Thyroid gland (tissue), 4 donors: ENCODE measurements around the gene PELI1. TPM values are rescaled to one million over a fixed set of nuclear protein-coding genes. Genes with fewer than 3 reads are reported as not detected.
"Not testable (repeated sequence)": the region's sequence is repeated elsewhere in the genome, so short reads cannot be mapped to it uniquely, and the experiment has no call there.

Experiments used
- DNase-seq, 2 donors: peaks; one replicate each; pipeline ENCODE4 v3.0.0-alpha.2; 2019
- H3K27ac ChIP-seq, 3 donors: fragments of 200-600 bp; sonication (generic); 1 replicate in 2 of 3; 2 replicates in 1 of 3; pipeline ENCODE4 v1.5.1; 2016 to 2019; ENCODE audit warnings: mild to moderate bottlenecking in 1 of 3, moderate library complexity in 1 of 3
- H3K27me3 ChIP-seq: fragments of 200-600 bp; sonication (generic); one replicate; pipeline ENCODE4 v1.5.1; 2019
- H3K36me3 ChIP-seq, 2 donors: fragments of 200-600 bp; sonication (generic); one replicate each; pipeline ENCODE4 v1.5.1; 2016 to 2019
- H3K4me1 ChIP-seq, 2 donors: fragments of 200-600 bp; sonication (generic); one replicate each; pipeline ENCODE4 v1.5.1; 2017 to 2019
- H3K4me3 ChIP-seq, 3 donors: fragments of 200-600 bp; sonication (generic); replicated peaks in 1 of 3; 1 replicate in 2 of 3; 2 replicates in 1 of 3; pipeline ENCODE4 v1.5.1; 2016; ENCODE audit warnings: mild to moderate bottlenecking in 1 of 3
- H3K9me3 ChIP-seq: fragments of 200-600 bp; sonication (generic); one replicate; pipeline ENCODE4 v1.5.1; 2017
- POLR2A ChIP-seq, 2 donors: fragments of 450-650 bp; IDR thresholded peaks; one replicate each; pipeline ENCODE4 v1.6.1; 2017; ENCODE audit warnings: antibody characterized with exemption in 2 of 2, mild to moderate bottlenecking in 2 of 2, moderate library complexity in 1 of 2
- WGBS, 2 donors: methylation state at CpG; one replicate each; pipeline ENCODE4 v1.1.5; 2017; 5-methylcytosine and 5-hydroxymethylcytosine counted together
- intact Hi-C: fragments of 100-400 bp; cut with DNase I; formaldehyde crosslinking; loops from one replicate; pipeline ENCODE4 v1.15.1; 2023
- total RNA-seq, 4 donors: library from RNA; depleted of rRNA; stranded (reverse); fragments of >200 nt; gene quantifications; one replicate each; pipeline ENCODE4 v1.2.3, GENCODE V29; 2016
- TF ChIP-seq, protein P1 (sequence below), 6 experiments: fragments of 200-600 bp in 3 of 6; fragments of 450-650 bp in 3 of 6; sonication (generic) in 3 of 6; IDR thresholded peaks; one replicate each; pipeline ENCODE4 v1.5.1; 2016 to 2019; ENCODE audit warnings: antibody characterized with exemption in 6 of 6, mild to moderate bottlenecking in 2 of 6, inconsistent platforms in 1 of 6, moderate library complexity in 1 of 6

PELI1 gene
- total RNA-seq, 4 donors from 2014 or later = 5.2 to 17.1 (median 11.4) TPM

GRCh38 chr2:64105670-64106461 lies 38.4 kb downstream of the PELI1 start:
- TF ChIP-seq POLR2A (IDR thresholded peaks at IDR 0.05) = no peak
- TF ChIP-seq, protein P1, sequence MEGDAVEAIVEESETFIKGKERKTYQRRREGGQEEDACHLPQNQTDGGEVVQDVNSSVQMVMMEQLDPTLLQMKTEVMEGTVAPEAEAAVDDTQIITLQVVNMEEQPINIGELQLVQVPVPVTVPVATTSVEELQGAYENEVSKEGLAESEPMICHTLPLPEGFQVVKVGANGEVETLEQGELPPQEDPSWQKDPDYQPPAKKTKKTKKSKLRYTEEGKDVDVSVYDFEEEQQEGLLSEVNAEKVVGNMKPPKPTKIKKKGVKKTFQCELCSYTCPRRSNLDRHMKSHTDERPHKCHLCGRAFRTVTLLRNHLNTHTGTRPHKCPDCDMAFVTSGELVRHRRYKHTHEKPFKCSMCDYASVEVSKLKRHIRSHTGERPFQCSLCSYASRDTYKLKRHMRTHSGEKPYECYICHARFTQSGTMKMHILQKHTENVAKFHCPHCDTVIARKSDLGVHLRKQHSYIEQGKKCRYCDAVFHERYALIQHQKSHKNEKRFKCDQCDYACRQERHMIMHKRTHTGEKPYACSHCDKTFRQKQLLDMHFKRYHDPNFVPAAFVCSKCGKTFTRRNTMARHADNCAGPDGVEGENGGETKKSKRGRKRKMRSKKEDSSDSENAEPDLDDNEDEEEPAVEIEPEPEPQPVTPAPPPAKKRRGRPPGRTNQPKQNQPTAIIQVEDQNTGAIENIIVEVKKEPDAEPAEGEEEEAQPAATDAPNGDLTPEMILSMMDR (IDR thresholded peaks at IDR 0.05) = no peak
- intact Hi-C loops = no loop called here

GRCh38 chr2:64104933-64105332 lies 39.3 kb downstream of the PELI1 start:
- no peak for TF ChIP-seq POLR2A (IDR thresholded peaks at IDR 0.05)
- TF ChIP-seq, protein P1 (IDR thresholded peaks at IDR 0.05) = no peak
- no peaks in the 10 kb centered on the region for H3K27me3 ChIP-seq
- H3K9me3 ChIP-seq = no peaks in the 10 kb centered on the region
- H3K4me1 ChIP-seq = peaks cover 0 to 6% of the 10 kb centered on the region in 2 donors
- no peaks in the 10 kb centered on the region for H3K36me3 ChIP-seq
- H3K27ac ChIP-seq = no peak overlapping the region
- DNase-seq = no peak
- 48 to 50% methylated on average over 1 of the region's 1 CpG for WGBS, 2 donors
- H3K4me3 ChIP-seq = no peak overlapping the region
- intact Hi-C loops = no loop called here

More at GRCh38 chr2:64105670-64106461, 38.4 kb downstream of the PELI1 start:
- Histone ChIP-seq H3K4me1 (peaks cover 0 to 6% of the 10 kb centered on the region in 2 donors), H3K27me3 (no peaks in the 10 kb centered on the region), H3K4me3 (no peak overlapping the region), H3K27ac (no peak overlapping the region), H3K9me3 (no peaks in the 10 kb centered on the region), H3K36me3 (no peaks in the 10 kb centered on the region)
- WGBS, 2 donors = 90 to 91% methylated on average over 5 of the region's 5 CpGs
- no peak for DNase-seq

DNA sequence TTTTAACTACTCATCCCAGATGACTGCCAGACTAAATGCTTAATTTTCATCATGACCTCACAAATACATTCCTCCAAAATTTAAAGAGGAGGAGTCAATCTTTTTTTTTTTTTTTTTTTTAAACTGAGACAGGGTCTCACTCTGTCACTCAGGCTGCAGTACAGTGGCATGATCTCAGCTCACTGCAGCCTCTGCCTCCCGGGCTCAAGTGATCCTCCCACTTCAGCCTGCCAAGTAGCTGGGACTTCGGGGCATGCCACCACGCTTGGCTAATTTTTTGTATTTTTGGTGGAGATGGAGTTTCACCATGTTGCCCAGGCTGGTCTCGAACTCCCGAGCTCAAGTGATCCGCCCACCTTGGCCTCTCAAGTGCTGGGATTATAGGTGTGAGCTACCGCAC lies 41.5 kb downstream of the PELI1 start:
- H3K4me3 ChIP-seq, H3K27me3 ChIP-seq, intact Hi-C loops, H3K36me3 ChIP-seq, H3K27ac ChIP-seq, H3K4me1 ChIP-seq, H3K9me3 ChIP-seq: not testable (repeated sequence)
- WGBS, 2 donors = 44 to 50% methylated on average over 7 of the region's 7 CpGs
- DNase-seq = peak in 1 of 2 donors; percentile 17

DNA sequence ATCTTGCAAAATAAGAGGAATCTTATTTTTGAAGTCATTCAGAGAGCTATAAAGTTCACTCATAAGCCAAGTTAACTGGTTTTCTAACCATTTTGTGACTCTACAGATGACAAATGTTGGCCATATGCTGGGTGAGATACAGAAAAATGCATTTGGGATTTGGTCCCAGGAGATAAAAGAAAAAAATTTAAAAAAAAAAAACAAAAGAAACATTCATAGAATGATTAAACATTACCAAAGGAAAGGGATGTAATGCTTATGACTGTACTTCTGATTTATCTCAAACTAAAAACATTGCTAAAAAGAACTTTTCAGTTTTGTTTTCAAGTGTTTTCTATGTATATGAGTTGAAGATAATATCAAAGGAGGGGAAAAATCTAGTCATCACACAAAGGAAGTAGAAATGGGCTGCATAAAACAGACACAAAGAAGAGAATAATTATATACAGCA lies 43.1 kb downstream of the PELI1 start:
- intact Hi-C loops = no loop called here

GRCh38 chr2:64100584-64100983 lies 43.6 kb downstream of the PELI1 start:
- not testable (repeated sequence) for H3K36me3 ChIP-seq, H3K27ac ChIP-seq
- WGBS, 2 donors = 81 to 86% methylated on average over 8 of the region's 8 CpGs

More for the DNA sequence above, 43.1 kb downstream of the PELI1 start:
- Histone ChIP-seq H3K36me3 (peaks cover 0 to under 1% of the 10 kb centered on the region in 2 donors), H3K27ac (no peak overlapping the region), H3K9me3 (no peaks in the 10 kb centered on the region), H3K27me3 (no peaks in the 10 kb centered on the region), H3K4me1 (no peaks in the 10 kb centered on the region), H3K4me3 (no peak overlapping the region)
- TF ChIP-seq, protein P1 (IDR thresholded peaks at IDR 0.05) = no peak
- no peak for TF ChIP-seq POLR2A (IDR thresholded peaks at IDR 0.05)
- no peak for DNase-seq

GRCh38 chr2:64094663-64095382 lies 49.4 kb downstream of the PELI1 start:
- Histone ChIP-seq H3K9me3 (no peaks in the 10 kb centered on the region), H3K27me3 (no peaks in the 10 kb centered on the region), H3K4me1 (peaks cover 0 to 4% of the 10 kb centered on the region in 2 donors), H3K36me3 (peaks cover 7 to 8% of the 10 kb centered on the region in 2 donors), H3K4me3 (no peak overlapping the region), H3K27ac (no peak overlapping the region)
- DNase-seq = no peak
- no peak for TF ChIP-seq POLR2A (IDR thresholded peaks at IDR 0.05)
- TF ChIP-seq, protein P1 (IDR thresholded peaks at IDR 0.05) = no peak
- intact Hi-C loops = no loop called here
- 89% methylated on average over 12 of the region's 12 CpGs for WGBS, 2 donors

More at GRCh38 chr2:64100584-64100983, 43.6 kb downstream of the PELI1 start:
- DNase-seq, intact Hi-C loops, H3K4me1 ChIP-seq, H3K4me3 ChIP-seq, H3K9me3 ChIP-seq, H3K27me3 ChIP-seq: not testable (repeated sequence)
